Right forelimb (tissue), 1 donor: ENCODE data around the gene ZDBF2.
"Not testable (repeated sequence)": the region's sequence is repeated elsewhere in the genome, so short reads cannot be mapped to it uniquely, and the experiment has no call there.

ENCODE experiments used
- DNase-seq: peaks from one replicate; pipeline ENCODE4 v3.0.0-alpha.2; 2018

The ZDBF2 gene

DNA sequence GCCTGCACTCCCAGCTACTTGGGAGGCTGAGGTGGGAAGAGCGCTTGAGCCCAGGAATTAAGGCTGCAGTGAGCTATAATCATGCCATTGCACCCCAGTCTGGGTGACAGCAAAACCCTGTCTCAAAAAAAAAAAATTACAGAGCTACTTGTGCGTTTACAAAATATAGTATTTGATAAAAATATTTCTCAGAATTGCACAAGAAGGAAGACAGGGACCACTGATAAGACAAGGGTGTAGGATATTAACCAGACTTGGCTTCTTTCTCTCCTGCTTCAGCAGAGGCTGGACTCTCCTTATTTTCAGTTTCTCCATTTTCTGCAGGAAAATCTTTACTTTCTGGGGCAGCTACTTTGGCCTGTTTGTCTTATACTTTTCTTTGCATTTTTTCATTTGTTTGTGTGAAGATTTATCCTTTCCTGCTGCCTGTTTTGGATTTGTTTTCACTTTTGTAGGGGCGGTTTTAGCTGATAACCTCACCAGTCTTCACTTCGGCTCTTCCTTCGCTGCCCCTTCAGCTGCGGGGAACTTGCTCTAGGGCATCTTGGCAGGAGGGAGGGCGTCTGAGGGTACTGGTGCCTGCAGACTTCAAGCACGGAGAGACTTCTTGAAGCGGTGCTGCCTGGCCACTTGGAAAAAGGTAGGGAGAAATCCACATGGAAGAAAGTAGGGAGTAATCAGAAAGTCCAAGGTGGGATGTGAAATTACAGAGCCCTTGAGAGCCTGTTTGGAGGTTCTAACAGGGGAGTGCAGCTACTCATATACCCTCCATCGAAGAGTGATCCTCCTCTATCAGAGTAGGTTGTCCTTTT is 14.9 kb upstream of the ZDBF2 start:
- DNase-seq, result no peak

DNA sequence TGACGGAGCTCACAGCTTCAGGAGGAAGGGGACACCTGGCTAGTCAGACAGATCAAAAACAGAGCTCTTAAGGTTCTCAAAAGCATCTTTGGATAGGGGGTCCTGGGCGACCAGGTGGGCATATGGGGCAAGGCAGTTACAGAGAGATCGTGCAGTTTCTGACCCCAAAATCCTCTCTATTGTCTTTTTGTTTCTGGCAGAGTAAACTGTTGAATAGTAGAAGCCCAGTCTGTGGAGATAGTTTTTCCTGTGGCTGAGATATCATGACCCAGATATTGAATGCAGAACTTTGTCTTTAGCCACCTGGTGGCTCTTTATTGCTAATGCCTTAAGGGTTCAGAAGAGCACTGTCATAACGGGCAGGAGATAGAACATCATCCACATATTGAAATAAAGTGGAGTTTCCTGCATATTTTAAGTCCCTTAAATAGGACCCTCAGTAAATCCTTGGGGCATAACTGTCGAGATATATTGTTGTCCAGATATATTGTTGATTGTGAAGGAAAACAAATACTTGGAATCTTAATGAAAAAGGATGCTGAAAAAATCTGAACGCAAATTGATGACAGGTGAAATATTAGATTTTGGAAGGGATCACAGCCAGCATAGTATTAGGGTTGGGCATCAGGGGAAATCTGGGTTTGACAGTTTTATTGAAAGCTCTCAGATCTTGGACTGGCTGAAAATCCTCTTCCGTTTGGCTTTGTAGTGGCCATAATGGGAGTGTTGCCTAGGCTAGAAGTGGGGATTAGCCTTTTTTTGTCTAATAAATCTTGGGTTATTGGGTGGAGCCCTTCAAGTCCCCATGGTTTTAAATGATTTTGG is 14.1 kb upstream of the ZDBF2 start:
- DNase-seq, result no peak

DNA sequence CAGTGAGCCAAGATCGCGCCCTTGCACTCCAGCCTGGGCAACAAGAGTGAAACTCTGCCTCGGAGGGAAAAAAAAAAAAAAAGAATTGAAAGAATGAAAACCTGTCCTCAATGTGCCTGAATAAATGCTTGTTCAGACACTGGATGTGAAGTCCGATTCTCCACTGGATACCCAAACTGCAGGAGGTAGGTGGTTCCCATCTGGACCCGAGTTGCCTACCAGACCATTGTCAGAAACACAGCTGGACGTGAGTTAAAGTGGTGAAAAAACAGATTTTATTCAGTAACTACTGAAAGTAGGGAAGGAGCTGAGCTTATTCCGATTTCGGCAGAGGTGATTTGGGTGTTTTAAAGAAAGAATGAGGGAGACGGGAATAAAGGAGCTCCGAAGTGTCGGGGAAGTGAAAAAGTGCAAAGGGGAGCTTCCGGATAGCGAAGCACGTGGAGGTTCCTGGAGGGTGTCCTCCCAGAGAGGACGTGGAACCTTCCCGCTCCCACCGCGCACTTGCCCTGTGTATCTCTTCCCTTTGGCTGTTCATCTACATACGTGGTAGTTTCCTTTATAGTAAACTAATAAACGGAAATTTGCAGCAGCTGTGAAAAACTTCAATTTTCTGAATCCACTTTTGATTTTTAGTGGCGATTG is 10.4 kb upstream of the ZDBF2 start:
- no peak for DNase-seq

DNA sequence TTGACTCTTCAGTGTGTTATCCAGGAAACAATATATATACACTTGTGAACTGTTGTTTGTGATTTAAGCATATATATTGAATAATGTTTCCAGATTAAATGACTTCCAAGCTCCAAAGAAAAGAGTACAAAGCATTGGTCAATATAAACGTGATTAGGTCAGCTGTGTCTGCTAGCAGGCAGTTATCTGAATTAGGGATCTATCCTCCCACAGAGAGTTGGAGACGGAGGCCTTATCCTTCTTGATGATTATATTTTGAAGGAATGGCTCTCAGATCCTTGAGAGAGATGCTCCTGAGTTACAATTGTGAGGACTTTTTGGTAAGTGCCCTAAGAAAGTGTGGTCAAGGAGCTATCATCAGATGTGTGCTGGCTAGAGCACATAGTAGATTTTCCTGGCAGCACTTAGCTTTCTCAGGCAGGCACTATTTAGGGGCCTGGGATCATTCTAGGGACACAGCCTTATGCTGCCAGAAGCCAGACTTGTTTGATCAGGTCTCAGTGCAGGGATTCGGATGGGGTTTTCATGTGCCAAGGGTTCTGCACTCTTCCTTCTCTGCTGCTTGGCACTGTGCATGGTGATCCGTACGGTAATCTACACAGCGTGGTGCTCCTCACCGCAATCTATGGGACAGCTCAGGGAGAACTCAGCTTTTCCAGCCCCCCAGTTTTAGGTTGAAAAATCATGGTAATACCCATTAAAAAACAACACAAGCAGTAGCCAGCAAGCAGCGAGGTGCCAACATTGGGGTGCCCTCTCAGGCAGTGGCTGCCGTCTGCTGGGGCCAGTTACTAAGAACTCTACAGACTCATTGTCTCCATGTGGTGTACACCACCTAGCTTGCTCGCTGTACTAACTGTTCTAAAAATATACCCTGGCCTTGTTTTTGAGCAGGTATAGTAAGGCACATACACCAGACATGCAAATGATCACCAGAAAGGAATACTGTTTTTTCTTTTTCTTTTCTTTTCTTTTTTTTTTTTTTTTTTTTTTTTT is 8.0 kb upstream of the ZDBF2 start:
- no peak for DNase-seq

DNA sequence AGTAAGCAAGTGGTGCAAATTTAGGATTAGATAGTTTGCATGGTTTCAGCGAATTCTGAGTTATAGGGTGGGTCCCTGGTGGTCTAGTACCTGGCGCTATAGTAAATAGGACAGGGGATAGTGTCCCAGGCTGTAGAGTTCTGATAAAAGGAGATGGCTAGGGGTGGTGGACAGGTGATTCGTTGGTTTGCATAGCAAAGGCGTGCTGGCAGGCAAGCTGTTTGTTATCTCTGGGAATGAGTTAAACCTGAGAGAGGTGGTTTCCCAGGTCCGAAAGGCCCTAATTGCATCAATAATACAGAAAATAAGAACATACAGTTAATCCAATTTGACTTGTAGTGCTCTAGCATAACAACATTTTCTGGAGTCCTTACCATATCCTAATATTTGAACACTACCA is 6.9 kb upstream of the ZDBF2 start:
- no peak for DNase-seq

DNA sequence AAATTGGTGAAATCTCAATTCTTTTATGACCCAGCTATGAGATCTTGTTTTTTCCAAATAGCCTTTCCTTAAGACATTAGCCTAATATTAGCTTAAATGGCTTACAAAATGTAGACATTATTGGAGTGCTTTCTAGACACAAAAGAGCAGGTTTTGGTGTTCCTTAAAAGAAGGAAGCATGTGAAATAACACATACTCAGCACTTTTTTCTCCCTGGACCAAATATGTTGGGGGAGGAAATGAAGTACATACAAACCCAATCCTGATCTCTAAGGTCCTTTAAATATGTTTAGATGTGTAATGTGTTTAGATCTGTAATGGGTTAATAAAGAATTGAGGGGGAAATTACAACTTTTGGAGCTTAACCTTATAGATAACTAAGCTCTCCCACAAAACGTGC is 3.4 kb upstream of the ZDBF2 start:
- DNase-seq, result no peak

DNA sequence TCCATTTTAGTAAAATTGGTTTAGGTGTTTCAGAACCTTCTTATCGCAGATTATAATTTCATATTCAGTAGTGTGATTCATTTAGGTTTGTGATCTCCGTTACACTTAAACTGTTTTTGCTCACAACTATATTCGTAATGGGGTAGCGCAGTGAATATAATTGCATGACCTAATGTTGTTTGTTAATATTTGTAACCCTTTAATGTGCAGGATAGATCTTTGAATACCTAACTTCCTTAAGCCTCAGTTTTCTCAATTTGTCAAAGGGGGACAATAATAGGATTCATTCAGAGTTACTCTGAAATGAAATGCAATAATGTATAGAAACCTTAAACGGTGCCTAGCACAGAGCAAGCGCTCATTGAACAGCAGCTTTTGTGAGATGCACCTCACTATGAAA is 558 bp upstream of the ZDBF2 start:
- DNase-seq, result no peak

DNA sequence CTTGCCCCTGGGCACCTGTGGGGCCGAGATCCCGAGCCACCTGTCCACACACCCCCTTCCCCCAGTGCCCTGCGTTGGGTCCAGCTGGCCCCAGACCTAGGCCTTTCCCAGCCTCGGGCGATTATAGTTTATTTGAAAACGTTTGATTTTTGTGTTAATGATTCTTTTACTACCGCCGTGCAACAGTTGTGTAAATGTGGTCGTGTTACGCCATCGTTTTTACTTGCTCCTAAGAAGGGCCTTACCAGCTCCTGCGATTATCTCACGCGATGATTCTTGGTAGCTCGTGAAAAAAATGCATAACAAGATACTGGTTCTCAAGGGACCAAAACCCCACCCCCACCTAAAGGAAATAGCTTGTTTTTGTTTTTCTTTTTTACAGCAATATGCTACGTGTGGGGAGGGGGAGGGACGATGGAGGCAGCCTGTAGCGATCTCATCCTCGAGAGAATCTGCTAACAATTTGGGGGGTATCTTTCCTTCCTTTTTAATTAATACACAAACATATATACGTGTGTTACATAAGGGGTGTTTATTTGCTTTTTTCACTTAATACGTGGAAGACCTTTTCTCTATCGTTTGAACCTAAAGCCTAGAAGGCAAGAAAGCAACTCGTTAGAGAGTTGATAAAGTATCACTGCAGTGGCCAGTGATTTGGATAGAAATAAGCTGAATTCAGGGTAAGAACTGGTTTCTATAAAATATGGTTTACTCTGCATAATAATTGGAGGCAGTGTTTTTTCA is 1.0 kb downstream of the ZDBF2 start:
- no peak for DNase-seq

DNA sequence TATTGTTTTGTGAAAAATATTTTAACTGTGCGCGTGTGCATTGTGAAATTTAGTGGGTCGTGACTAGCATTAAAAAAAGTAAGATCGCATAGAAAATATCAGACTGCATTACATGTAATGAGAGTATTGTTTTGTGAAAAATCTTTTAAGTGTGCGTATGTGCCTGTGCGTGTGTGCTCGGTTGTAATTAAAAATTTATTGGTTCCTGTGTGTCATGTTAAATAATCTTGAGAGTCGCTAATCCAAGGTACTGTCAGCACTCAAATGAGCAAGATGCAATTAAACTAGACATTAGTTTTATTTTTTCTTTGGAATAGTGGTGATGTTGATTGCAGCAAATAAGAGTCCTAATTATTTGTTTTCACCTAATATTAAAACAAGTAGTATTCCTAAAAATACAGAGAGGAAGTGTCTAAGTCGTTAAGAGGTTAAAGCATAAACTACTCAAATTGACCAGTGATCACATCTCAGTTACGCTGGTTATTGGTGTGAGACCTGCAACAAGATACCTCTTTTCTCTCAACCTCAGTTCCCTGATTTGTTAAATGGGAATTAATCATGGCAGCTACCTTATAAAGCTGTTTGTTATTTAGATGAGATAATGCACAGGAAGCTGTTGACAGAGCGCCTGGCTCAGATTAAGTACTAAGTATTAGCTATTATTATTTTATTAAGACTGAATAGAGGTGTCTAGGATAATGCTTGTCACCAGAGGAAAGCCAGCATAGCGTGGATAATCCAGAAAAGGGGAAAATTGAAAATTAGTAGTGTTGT is 1.9 kb downstream of the ZDBF2 start:
- DNase-seq, result no peak

DNA sequence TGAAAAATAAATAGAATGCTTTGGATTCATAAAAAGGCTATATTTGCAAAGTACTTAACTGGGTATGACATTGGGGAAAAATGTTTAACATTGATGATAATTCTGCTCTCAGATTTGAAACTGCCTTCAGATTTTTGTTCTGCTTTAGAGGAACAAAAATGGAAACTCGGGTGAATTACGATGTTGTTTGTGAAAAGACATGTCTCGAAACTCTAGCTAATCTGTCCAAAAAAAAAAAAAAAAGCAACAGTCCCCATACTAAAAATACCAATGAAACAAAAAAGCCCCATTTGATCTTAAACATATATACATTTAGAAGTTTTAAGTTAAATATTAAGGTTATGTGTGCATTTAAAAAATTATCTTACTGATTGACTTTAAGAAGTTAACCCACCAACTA is 3.0 kb downstream of the ZDBF2 start:
- DNase-seq, result no peak

DNA sequence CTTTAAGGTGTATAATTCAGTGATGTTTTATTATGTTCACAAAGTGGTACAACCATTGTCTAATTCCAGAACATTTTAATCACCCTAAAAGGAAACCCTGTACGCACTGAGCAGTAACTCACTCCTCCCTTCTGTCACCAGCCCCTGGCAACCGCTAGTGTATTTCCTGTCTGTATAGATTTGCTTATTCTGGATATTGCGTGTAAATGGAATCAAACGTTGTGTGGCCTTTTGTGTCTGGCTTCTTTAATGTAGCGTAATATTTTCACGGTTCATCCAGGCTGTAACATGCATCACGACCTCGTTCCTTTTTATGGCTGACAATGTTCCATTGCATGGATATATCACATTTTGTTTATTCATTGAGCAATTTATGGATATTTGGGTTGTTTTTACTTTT is 8.3 kb downstream of the ZDBF2 start:
- no peak for DNase-seq

DNA sequence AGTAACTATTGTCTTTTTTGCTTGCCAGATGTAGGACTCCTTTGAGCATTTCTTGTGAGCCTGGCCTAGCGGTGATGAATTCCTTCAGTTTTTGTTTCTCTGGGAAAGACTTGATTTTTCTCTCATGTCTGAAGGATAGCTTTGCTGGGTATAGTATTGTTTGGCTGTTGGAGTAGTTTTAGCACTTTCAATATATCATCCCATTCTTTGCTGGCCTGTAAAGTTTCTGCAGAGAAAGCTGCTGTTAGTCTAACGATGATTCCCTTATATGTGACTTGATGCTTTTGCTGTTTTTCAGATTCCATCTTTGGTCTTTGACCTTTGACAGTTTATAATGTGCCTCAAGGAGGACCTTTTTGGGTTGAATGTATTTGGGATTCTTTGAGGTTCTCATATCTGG is 12.7 kb downstream of the ZDBF2 start:
- DNase-seq, result no peak

DNA sequence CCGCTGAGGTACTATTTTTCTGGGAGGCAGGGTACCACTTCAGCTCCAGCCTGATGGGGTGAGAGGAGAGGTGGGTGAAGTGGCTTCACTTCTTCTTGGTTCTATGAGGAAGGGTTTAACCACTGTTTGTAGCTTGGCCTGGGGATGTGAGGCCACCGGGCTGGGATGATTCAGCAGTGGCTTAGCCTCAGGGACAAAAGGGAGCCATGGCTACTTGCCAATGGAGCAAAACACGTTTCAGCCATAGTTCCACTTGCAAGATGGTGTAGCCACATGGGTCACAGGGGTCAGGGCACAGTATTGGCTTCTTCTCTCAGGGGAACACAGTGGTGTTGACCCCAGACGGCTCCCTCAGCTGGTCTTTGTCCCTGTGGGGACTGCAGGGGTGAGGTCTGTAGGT is 14.9 kb downstream of the ZDBF2 start:
- DNase-seq, result no peak

DNA sequence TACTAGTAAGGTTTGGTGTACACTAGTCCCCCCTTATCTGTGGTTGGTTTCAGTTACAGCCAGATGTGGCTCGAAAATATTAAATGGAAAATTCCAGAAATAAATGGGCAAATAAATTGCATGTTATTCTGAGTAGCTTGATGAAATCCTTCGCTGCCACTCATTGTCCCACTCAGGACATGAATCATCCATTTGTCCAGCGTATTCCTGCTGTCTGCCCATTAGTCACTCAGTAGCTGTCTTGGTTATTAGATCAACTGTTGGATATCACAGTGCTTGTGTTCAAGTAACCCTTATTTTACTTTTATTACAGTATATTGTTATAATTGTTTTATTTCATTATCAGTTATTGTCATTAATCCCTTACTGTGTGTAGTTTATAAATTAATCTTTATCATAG is 21.7 kb downstream of the ZDBF2 start:
- no peak for DNase-seq

DNA sequence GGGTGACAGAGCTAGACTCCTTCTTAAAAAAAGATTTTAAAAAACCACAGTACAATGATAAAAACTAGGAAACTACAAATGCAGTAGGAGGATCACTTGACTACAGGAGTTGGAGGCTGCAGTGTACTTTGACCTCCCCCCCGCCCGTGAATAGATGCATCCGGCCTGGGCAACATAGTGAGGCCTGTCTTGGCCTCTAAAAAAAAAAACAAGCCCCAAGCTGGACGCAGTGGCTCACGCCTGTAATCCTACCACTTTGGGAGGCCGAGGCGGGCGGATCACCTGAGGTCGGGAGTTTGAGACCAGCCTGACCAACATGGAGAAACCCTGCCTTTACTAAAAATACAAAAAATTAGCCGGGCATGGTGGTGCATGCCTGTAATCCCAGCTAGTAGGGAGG is 25.1 kb downstream of the ZDBF2 start:
- DNase-seq, result not testable (repeated sequence)

DNA sequence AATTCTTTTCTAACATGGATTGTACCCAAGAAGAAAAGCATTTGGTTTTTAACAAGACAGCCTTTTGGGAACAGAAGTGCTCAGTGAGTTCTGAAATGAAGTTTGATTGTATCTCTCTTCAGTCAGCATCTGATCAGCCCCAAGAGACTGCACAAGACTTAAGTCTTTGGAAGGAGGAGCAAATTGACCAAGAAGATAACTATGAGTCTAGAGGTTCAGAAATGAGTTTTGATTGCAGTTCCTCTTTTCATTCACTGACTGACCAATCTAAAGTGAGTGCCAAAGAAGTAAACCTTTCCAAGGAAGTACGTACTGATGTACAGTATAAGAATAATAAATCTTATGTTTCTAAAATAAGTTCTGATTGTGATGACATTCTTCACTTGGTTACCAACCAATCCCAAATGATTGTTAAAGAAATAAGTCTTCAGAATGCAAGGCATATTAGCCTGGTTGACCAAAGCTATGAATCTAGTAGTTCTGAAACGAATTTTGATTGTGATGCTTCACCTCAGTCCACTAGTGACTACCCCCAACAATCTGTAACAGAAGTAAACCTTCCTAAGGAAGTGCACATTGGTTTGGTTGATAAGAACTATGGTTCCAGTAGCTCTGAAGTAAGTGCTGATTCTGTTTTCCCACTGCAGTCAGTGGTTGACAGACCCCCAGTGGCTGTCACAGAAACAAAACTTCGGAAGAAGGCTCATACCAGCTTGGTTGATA is 31.2 kb downstream of the ZDBF2 start:
- DNase-seq, result no peak

DNA sequence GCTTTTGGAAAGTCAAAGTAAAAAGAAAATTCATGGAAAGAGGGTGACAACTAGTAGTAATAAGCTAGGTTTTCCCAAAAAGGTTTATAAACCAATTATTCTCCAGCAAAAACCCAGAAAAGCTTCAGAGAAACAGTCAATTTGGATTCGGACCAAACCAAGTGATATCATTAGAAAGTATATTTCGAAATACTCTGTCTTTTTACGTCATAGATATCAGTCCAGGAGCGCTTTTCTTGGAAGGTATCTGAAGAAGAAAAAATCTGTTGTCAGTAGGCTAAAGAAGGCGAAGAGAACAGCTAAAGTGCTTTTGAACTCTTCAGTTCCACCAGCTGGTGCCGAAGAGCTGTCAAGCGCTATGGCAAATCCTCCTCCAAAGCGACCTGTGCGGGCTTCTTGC is 36.6 kb downstream of the ZDBF2 start:
- DNase-seq, result no peak

DNA sequence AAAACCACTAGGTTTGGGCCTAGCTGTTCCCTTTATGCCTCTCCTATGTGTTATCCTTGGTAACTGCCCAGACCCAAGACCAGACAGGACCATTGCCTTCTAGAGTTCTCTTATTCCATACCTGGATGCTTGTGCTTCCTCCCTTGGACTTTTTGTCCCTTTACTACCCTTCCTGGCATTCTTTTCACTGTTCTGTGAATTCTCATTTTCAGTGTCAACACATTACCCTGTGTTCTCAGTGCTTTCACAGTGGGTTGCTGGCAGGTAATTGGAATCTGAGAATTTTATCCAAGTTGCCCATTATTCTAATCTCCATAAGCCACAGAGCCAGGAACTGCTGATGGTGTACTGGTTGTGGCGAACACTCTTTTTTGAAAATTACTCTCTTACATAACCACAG is 41.7 kb downstream of the ZDBF2 start:
- DNase-seq, result no peak

DNA sequence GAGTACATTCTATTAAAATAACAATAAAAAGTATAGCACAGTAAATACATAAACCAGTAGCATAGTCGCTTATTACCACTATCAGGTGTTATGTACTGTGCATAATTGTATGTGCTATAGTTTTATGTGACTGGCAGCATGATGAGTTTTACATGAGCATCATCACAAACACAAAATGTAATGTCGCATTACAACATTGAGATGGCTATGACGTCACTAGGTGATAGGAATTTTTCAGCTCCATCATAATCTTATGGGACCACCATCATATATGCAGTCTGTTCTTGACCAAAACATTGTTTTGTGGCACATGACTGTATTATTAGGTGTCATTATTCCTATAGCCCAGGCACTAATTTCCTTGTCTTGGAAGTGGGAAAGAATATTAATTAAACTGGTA is 48.6 kb downstream of the ZDBF2 start:
- DNase-seq, result no peak

DNA sequence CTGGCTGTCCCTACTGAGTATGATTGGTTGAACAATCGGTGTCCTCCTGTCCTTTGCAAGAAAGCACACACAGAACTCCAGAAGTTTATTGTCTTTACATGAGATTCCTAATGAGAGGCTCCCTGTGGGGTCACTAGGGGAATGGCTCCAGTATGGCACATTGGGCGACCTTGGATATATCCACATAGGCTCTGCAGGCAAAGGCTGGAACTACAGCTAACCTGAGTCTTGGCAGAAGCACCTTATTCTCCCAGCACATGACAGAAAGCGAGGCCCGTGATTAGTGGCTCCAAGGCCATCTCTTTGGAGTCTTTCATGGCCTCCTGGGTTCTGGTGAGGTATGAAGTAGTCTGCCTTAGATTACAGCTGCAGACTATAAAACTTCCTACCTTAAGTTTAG is 49.0 kb downstream of the ZDBF2 start:
- no peak for DNase-seq
